Activated CD4-positive, alpha-beta memory T cell treated with anti-CD3 and anti-CD28 coated beads for 36 hours (primary cell): Measurements from ENCODE around the gene ACACB. TPM values are rescaled to one million over a fixed set of nuclear protein-coding genes. Genes with fewer than 3 reads are reported as not detected.
"Not testable (repeated sequence)": the region's sequence is repeated elsewhere in the genome, so short reads cannot be mapped to it uniquely, and the experiment has no call there.

ENCODE experiments used
- CTCF ChIA-PET: fragments of 350-600 bp; sonication (Branson Sonifier 250); formaldehyde crosslinking; loops from one replicate; lab custom pipeline; 2021; ENCODE audit warnings: antibody characterized with exemption, inconsistent platforms; lab: Charles Lee
- POLR2A ChIA-PET: fragments of 350-600 bp; sonication (Branson Sonifier 250); formaldehyde crosslinking; loops from one replicate; lab custom pipeline; 2021; ENCODE audit warnings: antibody characterized with exemption; lab: Charles Lee
- DNase-seq: peaks from one replicate; pipeline ENCODE4 v3.0.0-alpha.2; 2020
- H3K27ac Mint-ChIP-seq: one replicate; pipeline ENCODE4 v1.8.0; 2021; ENCODE audit warnings: mixed read lengths
- H3K27me3 Mint-ChIP-seq: one replicate; pipeline ENCODE4 v1.8.0; 2021; ENCODE audit warnings: mixed read lengths
- H3K36me3 Mint-ChIP-seq: one replicate; pipeline ENCODE4 v1.8.0; 2021; ENCODE audit warnings: mixed read lengths
- H3K4me1 Mint-ChIP-seq: one replicate; pipeline ENCODE4 v1.8.0; 2021; ENCODE audit warnings: low read depth, mixed read lengths
- H3K4me3 Mint-ChIP-seq: one replicate; pipeline ENCODE4 v1.8.0; 2021; ENCODE audit warnings: mild to moderate bottlenecking, mixed read lengths
- H3K9me3 Mint-ChIP-seq: one replicate; pipeline ENCODE4 v1.8.0; 2021; ENCODE audit warnings: mixed read lengths
- intact Hi-C: fragments of 100-400 bp; cut with micrococcal nuclease; formaldehyde crosslinking; loops from one replicate; pipeline ENCODE4 v1.15.1; 2023
- total RNA-seq, 2 experiments: library from RNA; stranded (reverse); gene quantifications; one replicate each; pipeline ENCODE4 v1.2.3, GENCODE V29; 2021

The ACACB gene
- total RNA-seq, 2 experiments from 2014 or later = 11.1 to 12.7 TPM

GRCh38 chr12:109126784-109127183, 10.4 kb downstream of the ACACB start:
- CTCF ChIA-PET = interaction anchor here (1.0 kb wide), 1 partner anchor 15 kb away, joined by 6 read pairs; no protein-coding TSS in a partner anchor
- DNase-seq = no peak
- Mint-ChIP-seq H3K4me1 (no peaks in the 10 kb centered on the region), H3K36me3 (no peaks in the 10 kb centered on the region), H3K27me3 (no peaks in the 10 kb centered on the region), H3K9me3 (no peaks in the 10 kb centered on the region), H3K4me3 (no peak overlapping the region), H3K27ac (no peak overlapping the region)
- intact Hi-C loops = no loop called here
- POLR2A ChIA-PET = no interaction called here

DNA sequence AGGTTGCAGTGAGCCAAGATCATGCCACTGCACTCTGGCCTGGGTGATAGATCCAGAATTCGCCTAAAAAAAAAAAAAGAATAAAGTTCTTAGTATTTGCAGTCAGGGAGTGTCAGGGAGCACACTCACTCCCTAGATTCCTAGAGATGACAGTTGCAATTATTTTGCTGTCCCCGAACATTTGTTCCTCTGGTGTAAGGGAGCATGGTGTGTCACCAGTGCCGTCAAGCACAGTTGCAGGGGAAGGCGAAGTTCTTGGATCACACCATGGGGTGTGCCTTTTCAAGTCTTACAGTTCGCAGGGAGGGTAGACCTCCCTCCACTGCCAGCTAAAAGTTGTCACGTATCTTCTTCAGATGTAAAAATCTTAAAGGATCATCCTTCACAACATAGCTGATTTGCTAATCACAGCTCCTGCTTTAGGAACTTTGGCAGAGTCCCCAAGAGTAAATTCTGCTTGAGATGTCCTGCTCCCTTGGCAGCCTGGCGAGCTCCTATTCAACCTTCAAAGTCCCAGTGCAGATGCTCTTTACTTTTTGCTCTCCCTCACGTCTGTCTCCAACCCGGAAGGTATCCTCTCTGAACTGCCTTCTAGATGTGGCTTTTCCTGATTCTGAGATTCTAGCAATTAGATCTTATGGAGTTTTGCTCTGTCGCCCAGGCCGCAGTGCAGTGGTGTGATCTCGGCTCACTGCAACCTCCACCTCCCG, 11.3 kb downstream of the ACACB start:
- Mint-ChIP-seq H3K27me3 (no peaks in the 10 kb centered on the region), H3K27ac (no peak overlapping the region), H3K4me1 (no peaks in the 10 kb centered on the region), H3K4me3 (no peak overlapping the region), H3K36me3 (no peaks in the 10 kb centered on the region), H3K9me3 (no peaks in the 10 kb centered on the region)
- CTCF ChIA-PET = no interaction called here
- no peak for DNase-seq
- intact Hi-C loops = no loop called here
- POLR2A ChIA-PET = no interaction called here

- DNase-seq = no peak
- H3K9me3 Mint-ChIP-seq = no peaks in the 10 kb centered on the region
- no peaks in the 10 kb centered on the region for H3K27me3 Mint-ChIP-seq
- H3K4me3 Mint-ChIP-seq = no peak overlapping the region
- ChIA-PET CTCF (no interaction called here), POLR2A (no interaction called here)
- H3K27ac Mint-ChIP-seq = no peak overlapping the region
- intact Hi-C loops = no loop called here
- H3K4me1 Mint-ChIP-seq = no peaks in the 10 kb centered on the region
- peaks cover 1% of the 10 kb centered on the region for H3K36me3 Mint-ChIP-seq
These were observed 14.1 kb downstream of the ACACB start for GRCh38 chr12:109130297-109131153.

- intact Hi-C loops = no loop called here
- POLR2A ChIA-PET = no interaction called here
- Mint-ChIP-seq H3K36me3 (peaks cover 1% of the 10 kb centered on the region), H3K4me1 (no peaks in the 10 kb centered on the region), H3K4me3 (no peak overlapping the region), H3K27me3 (no peaks in the 10 kb centered on the region), H3K9me3 (peaks cover 3% of the 10 kb centered on the region), H3K27ac (no peak overlapping the region)
- CTCF ChIA-PET = no interaction called here
- no peak for DNase-seq
These were observed 15.0 kb downstream of the ACACB start for GRCh38 chr12:109131154-109132050.

- Mint-ChIP-seq H3K27me3 (no peaks in the 10 kb centered on the region), H3K27ac (no peak overlapping the region), H3K4me3 (no peak overlapping the region), H3K36me3 (peaks cover 1% of the 10 kb centered on the region), H3K9me3 (peaks cover 6% of the 10 kb centered on the region), H3K4me1 (no peaks in the 10 kb centered on the region)
- intact Hi-C loops = no loop called here
- CTCF ChIA-PET = interaction anchor here (0.9 to 1.2 kb wide), 2 partner anchors 18 to 22 kb away, joined by 3 read pairs; no protein-coding TSS in a partner anchor
- POLR2A ChIA-PET = no interaction called here
- no peak for DNase-seq
These were observed 18.0 kb downstream of the ACACB start for GRCh38 chr12:109134186-109134917.

- H3K27me3 Mint-ChIP-seq = no peaks in the 10 kb centered on the region
- ChIA-PET CTCF (interaction anchor here (1.1 kb wide), 1 partner anchor 25 kb away, joined by 4 read pairs; no protein-coding TSS in a partner anchor), POLR2A (no interaction called here)
- peaks cover 1% of the 10 kb centered on the region for H3K36me3 Mint-ChIP-seq
- DNase-seq = no peak
- no peaks in the 10 kb centered on the region for H3K4me1 Mint-ChIP-seq
- H3K27ac Mint-ChIP-seq = no peak overlapping the region
- intact Hi-C loops = no loop called here
- peaks cover 6% of the 10 kb centered on the region for H3K9me3 Mint-ChIP-seq
- H3K4me3 Mint-ChIP-seq = no peak overlapping the region
These were observed 20.7 kb downstream of the ACACB start for GRCh38 chr12:109137055-109137454.

GRCh38 chr12:109139360-109139759, 23.0 kb downstream of the ACACB start:
- intact Hi-C loops = no loop called here
- CTCF ChIA-PET = interaction anchor here (0.7 kb wide), 1 partner anchor 246 kb away, joined by 4 read pairs; no protein-coding TSS in a partner anchor
- Mint-ChIP-seq H3K36me3 (peaks cover 1% of the 10 kb centered on the region), H3K9me3 (peaks cover 6% of the 10 kb centered on the region), H3K27me3 (no peaks in the 10 kb centered on the region), H3K4me1 (peaks cover 4% of the 10 kb centered on the region), H3K4me3 (no peak overlapping the region), H3K27ac (no peak overlapping the region)
- POLR2A ChIA-PET = no interaction called here
- DNase-seq = no peak

DNA sequence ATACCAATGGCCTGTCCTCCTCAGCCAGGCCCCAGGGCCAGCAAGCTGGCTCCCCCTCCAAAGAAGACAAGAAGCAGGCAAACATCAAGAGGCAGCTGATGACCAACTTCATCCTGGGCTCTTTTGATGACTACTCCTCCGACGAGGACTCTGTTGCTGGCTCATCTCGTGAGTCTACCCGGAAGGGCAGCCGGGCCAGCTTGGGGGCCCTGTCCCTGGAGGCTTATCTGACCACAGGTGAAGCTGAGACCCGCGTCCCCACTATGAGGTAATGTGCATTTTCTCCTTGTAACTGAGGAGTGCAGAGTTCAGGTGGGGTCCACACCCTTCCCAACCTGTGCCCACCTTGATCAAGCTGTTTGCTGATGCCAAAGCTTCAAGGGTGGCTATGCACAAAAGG, 23.4 kb downstream of the ACACB start:
- POLR2A ChIA-PET = no interaction called here
- Mint-ChIP-seq H3K27me3 (no peaks in the 10 kb centered on the region), H3K27ac (no peak overlapping the region), H3K4me1 (peaks cover 4% of the 10 kb centered on the region), H3K4me3 (no peak overlapping the region), H3K36me3 (peaks cover 1% of the 10 kb centered on the region), H3K9me3 (peaks cover 6% of the 10 kb centered on the region)
- intact Hi-C loops = no loop called here
- CTCF ChIA-PET = interaction anchor here (0.7 kb wide), 1 partner anchor 246 kb away, joined by 4 read pairs; no protein-coding TSS in a partner anchor
- DNase-seq = no peak

DNA sequence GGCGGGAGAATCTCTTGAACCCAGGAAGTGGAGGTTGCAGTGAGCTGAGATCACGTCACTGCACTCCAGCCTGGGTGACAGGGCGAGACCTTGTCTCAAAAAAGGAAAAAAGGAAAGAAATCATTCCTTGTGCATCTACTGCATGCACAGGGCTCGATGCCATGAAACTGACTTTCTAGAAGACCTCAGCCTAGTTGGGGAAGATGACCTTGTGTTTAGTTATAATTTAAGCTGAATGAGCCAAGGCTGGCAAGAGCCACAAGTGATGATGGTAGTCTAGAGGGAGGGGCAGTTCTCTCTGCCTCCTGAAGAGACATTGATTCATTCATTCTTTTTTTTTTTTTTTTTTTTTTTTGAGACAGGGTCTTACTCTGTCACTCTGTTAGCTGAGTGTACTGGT, 24.2 kb downstream of the ACACB start:
- Mint-ChIP-seq H3K4me1 (peaks cover 4% of the 10 kb centered on the region), H3K27me3 (no peaks in the 10 kb centered on the region), H3K36me3 (peaks cover under 1% of the 10 kb centered on the region), H3K9me3 (peaks cover 6% of the 10 kb centered on the region), H3K4me3 (no peak overlapping the region), H3K27ac (no peak overlapping the region)
- ChIA-PET POLR2A (no interaction called here), CTCF (no interaction called here)
- intact Hi-C loops = no loop called here
- DNase-seq = no peak

GRCh38 chr12:109144224-109144623, 27.8 kb downstream of the ACACB start:
- Mint-ChIP-seq H3K27me3 (no peaks in the 10 kb centered on the region), H3K4me1 (peaks cover 4% of the 10 kb centered on the region), H3K36me3 (no peaks in the 10 kb centered on the region), H3K4me3 (no peak overlapping the region), H3K9me3 (no peaks in the 10 kb centered on the region), H3K27ac (no peak overlapping the region)
- ChIA-PET POLR2A (no interaction called here), CTCF (interaction anchor here (1.5 kb wide), 1 partner anchor 32 kb away, joined by 3 read pairs; no protein-coding TSS in a partner anchor)
- intact Hi-C loops = no loop called here
- no peak for DNase-seq

- H3K27me3 Mint-ChIP-seq, intact Hi-C loops, H3K27ac Mint-ChIP-seq, H3K9me3 Mint-ChIP-seq, POLR2A ChIA-PET, H3K4me3 Mint-ChIP-seq, H3K36me3 Mint-ChIP-seq, DNase-seq, H3K4me1 Mint-ChIP-seq, CTCF ChIA-PET: not testable (repeated sequence)
These were observed 30.7 kb downstream of the ACACB start for GRCh38 chr12:109147126-109147525.
